HL-60 (cell line): ENCODE measurements around the gene NUP205.

Experiments used
- GABPA ChIP-seq: IDR thresholded peaks from 2 replicates; pipeline ENCODE4 v1.6.1; 2012; ENCODE audit warnings: low read depth
- POLR2AphosphoS5 ChIP-seq: IDR thresholded peaks from 2 replicates; pipeline ENCODE4 v1.6.1; 2012; ENCODE audit warnings: low read depth
- TF ChIP-seq, protein P1 (sequence below): IDR thresholded peaks from one replicate; pipeline ENCODE4 v1.5.1; 2011; ENCODE audit warnings: low read length, control low read depth, inconsistent platforms; ENCODE audit not compliant: insufficient read depth
- TF ChIP-seq, protein P2 (sequence below): IDR thresholded peaks from 2 replicates; pipeline ENCODE4 v1.6.1; 2012; ENCODE audit warnings: low read depth; ENCODE audit not compliant: insufficient replicate concordance

DNA sequence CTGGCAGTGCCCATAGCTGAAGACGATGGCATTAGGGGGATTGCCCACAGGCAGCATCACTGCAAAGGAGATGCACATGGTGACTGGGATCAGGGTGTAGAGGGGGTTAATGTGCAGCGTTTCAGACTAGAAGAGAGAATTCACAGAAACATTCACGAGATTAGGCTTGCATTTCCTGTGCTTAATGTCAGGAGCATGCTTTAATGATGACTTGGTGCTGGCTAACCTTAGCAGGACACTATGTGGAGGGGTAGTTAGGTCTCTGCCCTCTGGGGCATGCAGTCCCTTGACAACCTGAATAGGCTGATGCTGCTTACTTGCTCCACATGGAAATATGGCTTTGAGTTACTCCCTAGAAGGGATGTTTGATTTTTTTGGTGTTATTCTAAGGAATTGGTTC is 126.4 kb downstream of the NUP205 start:
- TF ChIP-seq, protein P1, sequence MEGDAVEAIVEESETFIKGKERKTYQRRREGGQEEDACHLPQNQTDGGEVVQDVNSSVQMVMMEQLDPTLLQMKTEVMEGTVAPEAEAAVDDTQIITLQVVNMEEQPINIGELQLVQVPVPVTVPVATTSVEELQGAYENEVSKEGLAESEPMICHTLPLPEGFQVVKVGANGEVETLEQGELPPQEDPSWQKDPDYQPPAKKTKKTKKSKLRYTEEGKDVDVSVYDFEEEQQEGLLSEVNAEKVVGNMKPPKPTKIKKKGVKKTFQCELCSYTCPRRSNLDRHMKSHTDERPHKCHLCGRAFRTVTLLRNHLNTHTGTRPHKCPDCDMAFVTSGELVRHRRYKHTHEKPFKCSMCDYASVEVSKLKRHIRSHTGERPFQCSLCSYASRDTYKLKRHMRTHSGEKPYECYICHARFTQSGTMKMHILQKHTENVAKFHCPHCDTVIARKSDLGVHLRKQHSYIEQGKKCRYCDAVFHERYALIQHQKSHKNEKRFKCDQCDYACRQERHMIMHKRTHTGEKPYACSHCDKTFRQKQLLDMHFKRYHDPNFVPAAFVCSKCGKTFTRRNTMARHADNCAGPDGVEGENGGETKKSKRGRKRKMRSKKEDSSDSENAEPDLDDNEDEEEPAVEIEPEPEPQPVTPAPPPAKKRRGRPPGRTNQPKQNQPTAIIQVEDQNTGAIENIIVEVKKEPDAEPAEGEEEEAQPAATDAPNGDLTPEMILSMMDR: no peak
- TF ChIP-seq POLR2AphosphoS5 (no peak), GABPA (no peak)
- TF ChIP-seq, protein P2, sequence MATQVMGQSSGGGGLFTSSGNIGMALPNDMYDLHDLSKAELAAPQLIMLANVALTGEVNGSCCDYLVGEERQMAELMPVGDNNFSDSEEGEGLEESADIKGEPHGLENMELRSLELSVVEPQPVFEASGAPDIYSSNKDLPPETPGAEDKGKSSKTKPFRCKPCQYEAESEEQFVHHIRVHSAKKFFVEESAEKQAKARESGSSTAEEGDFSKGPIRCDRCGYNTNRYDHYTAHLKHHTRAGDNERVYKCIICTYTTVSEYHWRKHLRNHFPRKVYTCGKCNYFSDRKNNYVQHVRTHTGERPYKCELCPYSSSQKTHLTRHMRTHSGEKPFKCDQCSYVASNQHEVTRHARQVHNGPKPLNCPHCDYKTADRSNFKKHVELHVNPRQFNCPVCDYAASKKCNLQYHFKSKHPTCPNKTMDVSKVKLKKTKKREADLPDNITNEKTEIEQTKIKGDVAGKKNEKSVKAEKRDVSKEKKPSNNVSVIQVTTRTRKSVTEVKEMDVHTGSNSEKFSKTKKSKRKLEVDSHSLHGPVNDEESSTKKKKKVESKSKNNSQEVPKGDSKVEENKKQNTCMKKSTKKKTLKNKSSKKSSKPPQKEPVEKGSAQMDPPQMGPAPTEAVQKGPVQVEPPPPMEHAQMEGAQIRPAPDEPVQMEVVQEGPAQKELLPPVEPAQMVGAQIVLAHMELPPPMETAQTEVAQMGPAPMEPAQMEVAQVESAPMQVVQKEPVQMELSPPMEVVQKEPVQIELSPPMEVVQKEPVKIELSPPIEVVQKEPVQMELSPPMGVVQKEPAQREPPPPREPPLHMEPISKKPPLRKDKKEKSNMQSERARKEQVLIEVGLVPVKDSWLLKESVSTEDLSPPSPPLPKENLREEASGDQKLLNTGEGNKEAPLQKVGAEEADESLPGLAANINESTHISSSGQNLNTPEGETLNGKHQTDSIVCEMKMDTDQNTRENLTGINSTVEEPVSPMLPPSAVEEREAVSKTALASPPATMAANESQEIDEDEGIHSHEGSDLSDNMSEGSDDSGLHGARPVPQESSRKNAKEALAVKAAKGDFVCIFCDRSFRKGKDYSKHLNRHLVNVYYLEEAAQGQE: no peak
